GM04504 (cell line): ENCODE results near the gene SPRYD3.
A peak's percentile ranks its signal among the peaks of the same experiment; 100 is the strongest.

ENCODE experiments used
- DNase-seq: peaks from one replicate; pipeline ENCODE4 v3.0.0-alpha.2; 2012; ENCODE audit warnings: low read depth

The SPRYD3 gene

GRCh38 chr12:53063708-53064612, 15.2 kb downstream of the SPRYD3 start:
- DNase-seq, result no peak

GRCh38 chr12:53062977-53063707, 16.0 kb downstream of the SPRYD3 start:
- no peak for DNase-seq

- no peak for DNase-seq
Measured at GRCh38 chr12:53062011-53062961, 16.9 kb downstream of the SPRYD3 start.

GRCh38 chr12:53061404-53062010, 17.7 kb downstream of the SPRYD3 start:
- DNase-seq, result no peak

- no peak for DNase-seq
Measured at GRCh38 chr12:53060721-53061276, 18.4 kb downstream of the SPRYD3 start.

- DNase-seq, result no peak
Measured at GRCh38 chr12:53060064-53060720, 19.0 kb downstream of the SPRYD3 start.

GRCh38 chr12:53059434-53060063, 19.6 kb downstream of the SPRYD3 start:
- DNase-seq, result no peak

- DNase-seq, result no peak
Measured at GRCh38 chr12:53058674-53059433, 20.3 kb downstream of the SPRYD3 start.

- DNase-seq, result no peak
Measured at GRCh38 chr12:53057816-53058500, 21.2 kb downstream of the SPRYD3 start.

GRCh38 chr12:53056901-53057300, 22.3 kb downstream of the SPRYD3 start:
- DNase-seq, result no peak

- no peak for DNase-seq
Measured at GRCh38 chr12:53056296-53056695, 22.9 kb downstream of the SPRYD3 start.

- DNase-seq, result no peak
Measured at GRCh38 chr12:53055471-53056266, 23.5 kb downstream of the SPRYD3 start.

GRCh38 chr12:53054112-53054878, 24.9 kb downstream of the SPRYD3 start:
- DNase-seq, result peak; percentile 63

- no peak for DNase-seq
Measured at GRCh38 chr12:53053218-53054111, 25.7 kb downstream of the SPRYD3 start.

- peak; percentile 58 for DNase-seq
Measured at GRCh38 chr12:53052419-53053217, 26.6 kb downstream of the SPRYD3 start.
